Fibroblast of mammary gland (primary cell): Measurements from ENCODE around the gene DUSP2.
A peak's percentile ranks its signal among the peaks of the same experiment; 100 is the strongest.

Experiments
- DNase-seq: peaks from one replicate; pipeline ENCODE4 v3.0.0-alpha.2; 2010; ENCODE audit warnings: low read depth
- H3K4me3 ChIP-seq: 2 replicates; pipeline ENCODE4 v1.5.1; 2011; ENCODE audit warnings: low read depth, mild to moderate bottlenecking, low read length, moderate library complexity; ENCODE audit not compliant: control insufficient read depth
- CTCF ChIP-seq: conservative IDR thresholded peaks from 2 replicates; pipeline ENCODE4 v1.5.1; 2011; ENCODE audit warnings: low read depth, low read length, inconsistent platforms; ENCODE audit not compliant: control insufficient read depth, insufficient read depth

The DUSP2 gene

GRCh38 chr2:96151595-96152303, 6.5 kb upstream of the DUSP2 start:
- no peak for TF ChIP-seq CTCF
- H3K4me3 ChIP-seq, result no peak overlapping the region
- DNase-seq, result no peak

GRCh38 chr2:96150791-96151594, 5.8 kb upstream of the DUSP2 start:
- TF ChIP-seq CTCF, result no peak
- DNase-seq, result no peak
- no peak overlapping the region for H3K4me3 ChIP-seq

GRCh38 chr2:96150007-96150640, 4.9 kb upstream of the DUSP2 start:
- no peak overlapping the region for H3K4me3 ChIP-seq
- no peak for DNase-seq
- no peak for TF ChIP-seq CTCF

GRCh38 chr2:96148410-96149217, 3.4 kb upstream of the DUSP2 start:
- H3K4me3 ChIP-seq, result no peak overlapping the region
- DNase-seq, result peak; percentile 89
- TF ChIP-seq CTCF, result no peak

- no peak for TF ChIP-seq CTCF
- no peak for DNase-seq
- H3K4me3 ChIP-seq, result no peak overlapping the region
These were observed 2.5 kb upstream of the DUSP2 start for GRCh38 chr2:96147593-96148201.

- TF ChIP-seq CTCF, result no peak
- H3K4me3 ChIP-seq, result no peak overlapping the region
- no peak for DNase-seq
These were observed 1.8 kb upstream of the DUSP2 start for GRCh38 chr2:96146881-96147592.
